ENCODE data around the gene LEUTX.

The LEUTX gene

DNA sequence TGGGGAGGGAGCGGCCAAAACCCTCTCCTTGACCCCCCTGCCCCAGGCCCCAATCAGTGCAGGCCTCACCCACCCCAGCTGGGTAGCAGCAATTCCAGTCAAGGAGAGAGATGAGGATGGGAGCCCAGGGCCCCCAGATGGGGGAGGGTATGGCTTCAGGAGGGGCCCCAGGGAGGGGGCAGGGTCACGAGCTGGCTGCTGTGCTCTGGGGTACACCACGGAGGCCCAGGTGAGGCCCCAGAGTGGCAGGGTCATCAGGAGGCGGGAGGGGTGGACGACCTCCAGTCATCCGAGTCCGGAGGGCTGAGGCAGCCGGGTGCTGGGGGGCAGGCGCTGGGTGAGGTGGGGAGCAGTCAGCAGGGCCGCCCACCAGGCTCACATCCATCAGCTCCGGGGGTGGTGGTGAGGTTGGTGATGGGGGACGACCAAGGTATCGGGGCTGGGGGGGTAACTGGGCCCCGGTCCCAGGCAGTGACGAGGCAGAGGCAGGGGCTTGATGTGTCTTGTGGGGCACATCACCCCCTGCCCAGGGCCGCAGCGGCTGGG is 47.0 kb downstream of the LEUTX start:
- TF ChIP-seq, protein P1, sequence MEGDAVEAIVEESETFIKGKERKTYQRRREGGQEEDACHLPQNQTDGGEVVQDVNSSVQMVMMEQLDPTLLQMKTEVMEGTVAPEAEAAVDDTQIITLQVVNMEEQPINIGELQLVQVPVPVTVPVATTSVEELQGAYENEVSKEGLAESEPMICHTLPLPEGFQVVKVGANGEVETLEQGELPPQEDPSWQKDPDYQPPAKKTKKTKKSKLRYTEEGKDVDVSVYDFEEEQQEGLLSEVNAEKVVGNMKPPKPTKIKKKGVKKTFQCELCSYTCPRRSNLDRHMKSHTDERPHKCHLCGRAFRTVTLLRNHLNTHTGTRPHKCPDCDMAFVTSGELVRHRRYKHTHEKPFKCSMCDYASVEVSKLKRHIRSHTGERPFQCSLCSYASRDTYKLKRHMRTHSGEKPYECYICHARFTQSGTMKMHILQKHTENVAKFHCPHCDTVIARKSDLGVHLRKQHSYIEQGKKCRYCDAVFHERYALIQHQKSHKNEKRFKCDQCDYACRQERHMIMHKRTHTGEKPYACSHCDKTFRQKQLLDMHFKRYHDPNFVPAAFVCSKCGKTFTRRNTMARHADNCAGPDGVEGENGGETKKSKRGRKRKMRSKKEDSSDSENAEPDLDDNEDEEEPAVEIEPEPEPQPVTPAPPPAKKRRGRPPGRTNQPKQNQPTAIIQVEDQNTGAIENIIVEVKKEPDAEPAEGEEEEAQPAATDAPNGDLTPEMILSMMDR (IDR thresholded peaks at IDR 0.05; ENCODE audit: control insufficient read depth, insufficient read depth, low read depth, low read length, missing control alignments) = no peak
- H3K4me3 ChIP-seq (ENCODE audit: control insufficient read depth, low read depth, low read length) = no peak overlapping the region
- no peak for DNase-seq (ENCODE audit: low read depth)

GRCh38 chr19:39826311-39826945 is 47.8 kb downstream of the LEUTX start:
- no peak for DNase-seq (ENCODE audit: low read depth)

DNA sequence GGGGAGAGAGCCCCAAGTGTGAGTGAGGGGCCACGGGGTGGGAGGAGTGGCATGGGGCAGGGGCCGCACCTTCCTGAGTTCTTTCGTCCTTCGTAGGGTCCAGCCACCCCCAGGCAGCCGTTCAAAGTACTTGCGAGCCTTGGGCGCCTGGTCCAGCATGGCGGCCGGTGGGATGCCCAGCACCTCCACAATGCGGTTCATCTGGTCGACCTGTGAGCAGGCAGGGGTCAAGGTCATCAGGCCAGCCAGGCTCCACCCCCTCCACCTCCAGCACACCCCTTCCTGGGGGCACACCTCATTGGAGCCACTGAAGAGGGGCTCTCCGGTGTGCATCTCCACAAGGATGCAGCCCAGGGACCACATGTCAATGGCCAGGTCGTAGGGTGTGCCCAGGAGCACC is 48.6 kb downstream of the LEUTX start:
- TF ChIP-seq, protein P1 (IDR thresholded peaks at IDR 0.05; ENCODE audit: control insufficient read depth, insufficient read depth, low read depth, low read length, missing control alignments) = no peak
- no peak for DNase-seq (ENCODE audit: low read depth)
- H3K4me3 ChIP-seq (ENCODE audit: control insufficient read depth, low read depth, low read length) = no peak overlapping the region

More at GRCh38 chr19:39826311-39826945, 47.8 kb downstream of the LEUTX start:
- TF ChIP-seq, protein P1 (IDR thresholded peaks at IDR 0.05; ENCODE audit: control insufficient read depth, insufficient read depth, low read depth, low read length, missing control alignments) = no peak
- no peak overlapping the region for H3K4me3 ChIP-seq (ENCODE audit: control insufficient read depth, low read depth, low read length)

- TF ChIP-seq, protein P1 (IDR thresholded peaks at IDR 0.05; ENCODE audit: control insufficient read depth, insufficient read depth, low read depth, low read length, missing control alignments) = no peak
- DNase-seq (ENCODE audit: low read depth) = no peak
- no peak overlapping the region for H3K4me3 ChIP-seq (ENCODE audit: control insufficient read depth, low read depth, low read length)
Measured at GRCh38 chr19:39828015-39828653, 49.5 kb downstream of the LEUTX start.

DNA sequence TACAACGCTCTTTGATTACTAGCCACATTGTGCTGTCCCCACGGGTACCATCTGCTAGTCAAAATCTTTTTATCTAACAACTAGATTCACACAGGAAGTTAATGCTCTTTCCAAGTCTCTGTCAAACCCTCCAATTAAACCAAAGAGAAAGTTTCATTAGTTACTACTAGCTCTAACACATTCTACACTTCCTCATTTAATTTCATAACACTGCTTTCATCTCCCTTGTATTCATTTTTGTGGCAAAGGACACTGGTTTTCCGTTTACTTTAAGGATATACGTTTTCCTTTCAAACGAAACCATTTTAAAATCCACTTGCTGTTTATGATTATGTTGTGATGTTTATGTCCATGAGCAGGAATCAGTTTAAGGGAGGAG is 50.0 kb downstream of the LEUTX start:
- H3K4me3 ChIP-seq (ENCODE audit: control insufficient read depth, low read depth, low read length) = no peak overlapping the region
- DNase-seq (ENCODE audit: low read depth) = no peak
- TF ChIP-seq, protein P1 (IDR thresholded peaks at IDR 0.05; ENCODE audit: control insufficient read depth, insufficient read depth, low read depth, low read length, missing control alignments) = no peak

DNA sequence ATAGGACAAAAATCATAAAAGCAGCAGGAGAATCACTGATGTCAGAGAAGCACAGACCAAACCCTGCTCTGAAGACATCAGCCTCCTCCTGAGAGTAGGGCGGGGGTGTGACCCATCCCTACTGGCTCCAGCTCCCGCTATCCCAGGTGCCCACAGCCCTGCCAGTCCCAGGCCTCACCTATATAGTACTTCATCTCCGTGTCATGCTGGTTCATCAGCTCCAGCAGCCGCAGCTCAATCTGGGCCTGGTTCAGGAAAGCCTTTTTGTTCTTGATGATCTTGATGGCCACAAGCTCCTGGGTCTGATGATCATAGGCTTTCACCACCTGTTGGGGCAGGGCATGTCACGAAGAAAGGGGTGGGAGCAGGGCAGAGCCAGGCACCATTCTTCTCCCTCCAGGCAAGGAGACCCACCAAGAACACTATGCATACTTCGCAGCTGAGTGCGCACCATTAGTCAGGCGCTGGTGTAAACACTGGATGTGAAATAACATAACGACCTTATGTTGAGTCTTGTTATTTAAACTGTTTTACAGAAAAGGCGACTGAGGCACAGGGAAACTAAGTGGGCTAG is 51.1 kb downstream of the LEUTX start:
- no peak overlapping the region for H3K4me3 ChIP-seq (ENCODE audit: control insufficient read depth, low read depth, low read length)
- no peak for DNase-seq (ENCODE audit: low read depth)
- TF ChIP-seq, protein P1 (IDR thresholded peaks at IDR 0.05; ENCODE audit: control insufficient read depth, insufficient read depth, low read depth, low read length, missing control alignments) = no peak
